HepG2 (cell line): Measurements from ENCODE around the gene PDE4DIP. TPM values are rescaled to one million over a fixed set of nuclear protein-coding genes. Genes with fewer than 3 reads are reported as not detected.
"Not testable (repeated sequence)": the region's sequence is repeated elsewhere in the genome, so short reads cannot be mapped to it uniquely, and the experiment has no call there.

Experiments
- ATAC-seq: fragments of 200-7000 bp; cut with Tn5 transposase; 3 replicates; pipeline ENCODE4 v1.9.1; 2020; ENCODE audit warnings: mild to moderate bottlenecking, moderate library complexity
- BruUV-seq: library from RNA; stranded (reverse); fragments of 400-500 nt; replicated peaks from 2 replicates; lab custom pipeline; 2021; lab: Mats Ljungman, UMichigan
- CTCF ChIA-PET: fragments of 300-600 bp; formaldehyde crosslinking; extraction: SDS; loops from one replicate; lab custom pipeline; 2021; ENCODE audit warnings: low total read pairs, inconsistent platforms, low intra/inter-chr PET ratio; lab: Yijun Ruan, JAX
- POLR2A ChIA-PET: fragments of 350-600 bp; sonication (Branson Sonifier 250); formaldehyde crosslinking; loops from one replicate; lab custom pipeline; 2020; ENCODE audit warnings: antibody characterized with exemption, inconsistent platforms; lab: Yijun Ruan, JAX
- DNase-seq: peaks from one replicate; pipeline ENCODE4 v3.0.0-alpha.2; 2015; ENCODE audit warnings: low spot score
- FAIRE-seq: peaks from 3 replicates; lab custom pipeline; 2011; peaks lifted over from hg19 to GRCh38; lab: Jason Lieb, UNC
- H2AFZ ChIP-seq: one replicate; pipeline ENCODE4 v1.6.1; 2011; ENCODE audit warnings: low read length, inconsistent platforms
- H3K27ac ChIP-seq: fragments of 300-600 bp; 3 replicates; pipeline ENCODE4 v1.8.0; 2011; ENCODE audit warnings: mixed run types, mild to moderate bottlenecking, mixed read lengths, low read length, inconsistent platforms; ENCODE audit not compliant: insufficient read depth; ENCODE audit errors: extremely low read length
- H3K27me3 ChIP-seq, 2 experiments: fragments of 200-600 bp in 1 of 2; 2 replicates in 1 of 2; 3 replicates in 1 of 2; pipeline versions ENCODE4 v1.6.0 to v1.8.0; 2011; ENCODE audit warnings: low read length in 2 of 2, mild to moderate bottlenecking in 2 of 2, moderate library complexity in 2 of 2, inconsistent platforms in 1 of 2; ENCODE audit not compliant: insufficient read depth in 2 of 2, control insufficient read depth in 1 of 2
- H3K36me3 ChIP-seq, 2 experiments: fragments of 200-600 bp in 1 of 2; replicated peaks in 1 of 2; 2 replicates in 1 of 2; 3 replicates in 1 of 2; pipeline versions ENCODE4 v1.5.1 to v1.8.0; 2011; ENCODE audit warnings: low read length in 2 of 2, inconsistent platforms in 1 of 2; ENCODE audit not compliant: insufficient read depth in 2 of 2, control insufficient read depth in 1 of 2
- H3K4me1 ChIP-seq: 2 replicates; pipeline ENCODE4 v1.5.1; 2012; ENCODE audit warnings: low read length, inconsistent platforms; ENCODE audit not compliant: insufficient read depth
- H3K4me2 ChIP-seq: 2 replicates; pipeline ENCODE4 v1.6.0; 2011; ENCODE audit warnings: low read depth, low read length, inconsistent platforms
- H3K4me3 ChIP-seq, 3 experiments: fragments of 200-600 bp in 1 of 3; sonication (generic), shearing (Covaris generic) in 1 of 3; replicated peaks in 1 of 3; 2 replicates each; pipeline ENCODE4 v1.5.1; 2011 to 2016; ENCODE audit warnings: low read length in 3 of 3, inconsistent platforms in 2 of 3, low read depth in 2 of 3, mild to moderate bottlenecking in 2 of 3, control low read depth in 1 of 3, mixed read lengths in 1 of 3; ENCODE audit not compliant: insufficient read depth in 1 of 3
- H3K79me2 ChIP-seq: one replicate; pipeline ENCODE4 v1.6.1; 2011; ENCODE audit warnings: low read length, inconsistent platforms; ENCODE audit not compliant: insufficient read depth
- H3K9ac ChIP-seq: 2 replicates; pipeline ENCODE4 v1.6.0; 2011; ENCODE audit warnings: mild to moderate bottlenecking, low read depth, low read length, inconsistent platforms; ENCODE audit not compliant: insufficient read depth
- H3K9me3 ChIP-seq: 2 replicates; pipeline ENCODE4 v1.5.1; 2012; ENCODE audit warnings: mild to moderate bottlenecking, low read length
- H4K20me1 ChIP-seq: 2 replicates; pipeline ENCODE4 v1.6.0; 2011; ENCODE audit warnings: inconsistent platforms, mild to moderate bottlenecking, low read length, moderate library complexity; ENCODE audit not compliant: insufficient read depth
- WGBS: methylation state at CpG from one replicate; pipeline ENCODE4 v1.1.6; 2017; ENCODE audit warnings: low lambda C conversion rate; 5-methylcytosine and 5-hydroxymethylcytosine counted together
- in situ Hi-C: cut with HindIII; loops from 2 replicates; pipeline ENCODE4 v1.10.0; 2017; ENCODE audit warnings: low pct_unique_long_range_greater_than_20kb; ENCODE audit not compliant: extremely low pct_ligation_motif_present
- intact Hi-C: fragments of 100-400 bp; cut with micrococcal nuclease; formaldehyde crosslinking; loops from one replicate; pipeline ENCODE4 v1.10.0; 2022; ENCODE audit not compliant: unreplicated experiment
- polyA plus RNA-seq, 8 experiments: library from polyadenylated mRNA; depleted of rRNA in 3 of 8; stranded (reverse) in 7 of 8; unstranded in 1 of 8; fragments of >200 nt; fragmentation: Illumina TruSeq in 4 of 8; extraction: Trizol in 4 of 8; gene quantifications; 2 replicates each; pipeline versions ENCODE4 v1.2.1 to v1.2.3, GENCODE V29; 2011 to 2016; ENCODE audit warnings: low read depth in 4 of 8, missing spikeins in 1 of 8, mixed read lengths in 1 of 8; ENCODE audit not compliant: insufficient read depth in 1 of 8
- total RNA-seq, 5 experiments: library from RNA; depleted of rRNA; stranded (reverse); fragments of >200 nt; fragmentation: Illumina TruSeq; extraction: Trizol; gene quantifications; 2 replicates each; pipeline ENCODE4 v1.2.3, GENCODE V29; 2016; ENCODE audit warnings: low read depth in 1 of 5

The PDE4DIP gene
- total and polyA plus RNA-seq, 2 of the 13 experiments (the other 11 are each of a cell fraction or from before 2014, with no cell fraction given), result 5.9 to 10.3 TPM

DNA sequence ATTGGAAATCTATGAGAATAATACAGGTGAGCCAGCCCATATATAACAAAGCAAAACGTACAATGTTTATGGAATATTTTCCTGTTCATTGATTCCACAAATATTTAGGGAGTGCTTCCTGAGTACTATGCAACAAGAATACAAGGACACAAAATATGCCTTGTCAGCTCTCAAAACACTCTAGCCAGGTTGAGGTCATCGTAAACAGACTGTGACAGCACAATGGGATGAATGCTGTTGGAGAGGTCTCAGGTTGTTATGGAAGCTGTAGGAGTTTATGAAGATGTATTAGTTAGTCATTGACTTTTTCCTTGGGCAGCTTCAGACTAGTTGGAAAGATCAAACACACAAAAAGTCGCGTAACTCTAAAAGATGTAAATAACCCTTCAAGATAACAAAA, 42.1 kb downstream of the PDE4DIP start:
- H3K4me2 ChIP-seq, H2AFZ ChIP-seq, H3K27me3 ChIP-seq, H4K20me1 ChIP-seq, intact Hi-C loops, DNase-seq, H3K9ac ChIP-seq, POLR2A ChIA-PET, H3K9me3 ChIP-seq, H3K79me2 ChIP-seq, H3K4me1 ChIP-seq, in situ Hi-C loops, ATAC-seq, H3K4me3 ChIP-seq, FAIRE-seq, CTCF ChIA-PET, BruUV-seq, H3K27ac ChIP-seq, H3K36me3 ChIP-seq: not testable (repeated sequence)
- no CpG with 5 or more reads among the region's 4 CpGs for WGBS

GRCh38 chr1:148888597-148888996, 44.4 kb downstream of the PDE4DIP start:
- H3K79me2 ChIP-seq, DNase-seq, H3K4me3 ChIP-seq, H3K27me3 ChIP-seq, H3K4me2 ChIP-seq, H3K9me3 ChIP-seq, FAIRE-seq, H3K4me1 ChIP-seq, H2AFZ ChIP-seq, POLR2A ChIA-PET, ATAC-seq, BruUV-seq, H3K27ac ChIP-seq, CTCF ChIA-PET, H3K9ac ChIP-seq, H4K20me1 ChIP-seq, intact Hi-C loops, in situ Hi-C loops, H3K36me3 ChIP-seq: not testable (repeated sequence)
- WGBS, result no CpG with 5 or more reads among the region's 5 CpGs

GRCh38 chr1:148889267-148890074, 45.2 kb downstream of the PDE4DIP start:
- H3K4me3 ChIP-seq, POLR2A ChIA-PET, H3K4me1 ChIP-seq, ATAC-seq, in situ Hi-C loops, H3K9ac ChIP-seq, H3K27ac ChIP-seq, H3K36me3 ChIP-seq, H3K27me3 ChIP-seq, DNase-seq, FAIRE-seq, H3K9me3 ChIP-seq, H3K79me2 ChIP-seq, H3K4me2 ChIP-seq, intact Hi-C loops, CTCF ChIA-PET, BruUV-seq, H2AFZ ChIP-seq, H4K20me1 ChIP-seq: not testable (repeated sequence)
- no CpG with 5 or more reads among the region's 28 CpGs for WGBS

DNA sequence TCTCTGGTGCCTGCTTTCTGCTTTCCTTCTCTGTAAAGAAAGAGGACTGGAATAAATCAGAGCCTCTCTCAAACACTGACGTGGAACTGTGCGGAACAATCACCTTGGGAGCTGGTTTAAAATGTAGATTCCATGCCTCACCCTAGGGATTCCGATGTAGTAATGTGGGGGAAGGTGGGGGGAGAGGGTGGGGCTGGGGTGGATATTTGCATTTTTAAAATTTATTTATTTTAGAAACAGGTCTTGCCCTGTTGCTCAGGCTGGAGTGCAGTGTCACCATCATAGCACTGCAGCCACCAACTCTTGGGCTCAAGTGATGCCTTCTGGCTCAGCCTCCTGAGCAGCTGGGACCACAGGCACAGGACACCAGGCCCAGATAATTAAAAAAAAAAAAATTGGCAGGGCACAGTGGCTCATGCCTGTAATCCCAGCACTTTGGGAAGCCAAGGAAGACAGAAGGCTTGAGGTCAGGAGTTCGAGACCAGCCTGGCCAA, 45.9 kb downstream of the PDE4DIP start:
- WGBS, result no CpG with 5 or more reads among the region's 4 CpGs
- H3K79me2 ChIP-seq, H3K9ac ChIP-seq, DNase-seq, POLR2A ChIA-PET, H3K36me3 ChIP-seq, H2AFZ ChIP-seq, H3K4me3 ChIP-seq, ATAC-seq, BruUV-seq, H3K4me2 ChIP-seq, CTCF ChIA-PET, in situ Hi-C loops, H3K27ac ChIP-seq, H4K20me1 ChIP-seq, FAIRE-seq, intact Hi-C loops, H3K9me3 ChIP-seq, H3K4me1 ChIP-seq, H3K27me3 ChIP-seq: not testable (repeated sequence)
